IPS DF 6.9 (cell line): ENCODE data around the gene CAPN10.
A peak's percentile ranks its signal among the peaks of the same experiment; 100 is the strongest.

Source experiments
- DNase-seq: peaks from one replicate; pipeline ENCODE4 v3.0.0-alpha.2; 2013; ENCODE audit warnings: low read depth, low spot score
- H3K27ac ChIP-seq: one replicate; pipeline ENCODE4 v1.5.1; 2013; ENCODE audit warnings: low read length, control low read depth
- H3K27me3 ChIP-seq: 2 replicates; pipeline ENCODE4 v1.6.1; 2013; ENCODE audit warnings: mild to moderate bottlenecking, low read length; ENCODE audit not compliant: control insufficient read depth, insufficient read depth
- H3K36me3 ChIP-seq: 2 replicates; pipeline ENCODE4 v1.6.1; 2013; ENCODE audit warnings: low read length; ENCODE audit not compliant: control insufficient read depth, insufficient read depth
- H3K4me1 ChIP-seq: 2 replicates; pipeline ENCODE4 v1.6.1; 2013; ENCODE audit warnings: low read length; ENCODE audit not compliant: control insufficient read depth, insufficient read depth
- H3K4me3 ChIP-seq: 2 replicates; pipeline ENCODE4 v1.5.1; 2013; ENCODE audit warnings: mild to moderate bottlenecking, low read length
- H3K9me3 ChIP-seq: 2 replicates; pipeline ENCODE4 v1.6.1; 2013; ENCODE audit warnings: low read length, inconsistent platforms; ENCODE audit not compliant: control insufficient read depth, insufficient read depth
- WGBS: extraction: QIAGEN DNeasy Blood & Tissue Kit; methylation state at CpG from one replicate; pipeline ENCODE4 v1.1.7; 2013; ENCODE audit warnings: mixed read lengths, missing lambda C conversion rate; ENCODE audit not compliant: insufficient read length, insufficient coverage; 5-methylcytosine and 5-hydroxymethylcytosine counted together

CAPN10 gene

DNA sequence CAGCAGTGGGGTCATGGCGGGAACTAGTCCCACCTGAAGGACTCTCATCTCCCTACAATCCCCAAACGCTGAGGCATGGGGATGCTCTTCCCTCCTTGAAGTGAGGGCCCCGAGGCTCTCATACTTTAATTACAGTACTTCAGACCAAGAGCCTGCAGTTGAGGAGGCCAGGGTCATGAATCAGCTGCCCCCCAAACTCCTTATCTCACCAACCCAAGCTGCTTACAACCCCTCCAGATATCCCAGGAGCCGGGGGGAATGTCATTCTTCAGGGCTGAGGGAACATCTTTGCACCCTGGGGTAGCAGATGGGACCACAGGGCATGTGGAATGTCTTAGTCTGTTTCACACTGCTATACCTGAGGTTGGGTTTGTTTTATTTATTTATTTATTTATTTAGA is 2.8 kb upstream of the CAPN10 start:
- Histone ChIP-seq H3K27ac (no peak overlapping the region), H3K4me3 (no peak overlapping the region), H3K27me3 (no peaks in the 10 kb centered on the region), H3K4me1 (peaks cover 10% of the 10 kb centered on the region), H3K36me3 (no peaks in the 10 kb centered on the region), H3K9me3 (no peaks in the 10 kb centered on the region)
- no CpG with 5 or more reads among the region's 4 CpGs for WGBS
- DNase-seq = no peak

GRCh38 chr2:240584486-240585031 is 2.0 kb upstream of the CAPN10 start:
- H3K4me1 ChIP-seq = peaks cover 9% of the 10 kb centered on the region
- no peaks in the 10 kb centered on the region for H3K27me3 ChIP-seq
- no peaks in the 10 kb centered on the region for H3K9me3 ChIP-seq
- no peak for DNase-seq
- H3K27ac ChIP-seq = no peak overlapping the region
- H3K36me3 ChIP-seq = peaks cover 3% of the 10 kb centered on the region; the same call in 1 of the 2 replicates
- no CpG with 5 or more reads among the region's 4 CpGs for whole genome bisulfite sequencing
- H3K4me3 ChIP-seq = no peak overlapping the region

DNA sequence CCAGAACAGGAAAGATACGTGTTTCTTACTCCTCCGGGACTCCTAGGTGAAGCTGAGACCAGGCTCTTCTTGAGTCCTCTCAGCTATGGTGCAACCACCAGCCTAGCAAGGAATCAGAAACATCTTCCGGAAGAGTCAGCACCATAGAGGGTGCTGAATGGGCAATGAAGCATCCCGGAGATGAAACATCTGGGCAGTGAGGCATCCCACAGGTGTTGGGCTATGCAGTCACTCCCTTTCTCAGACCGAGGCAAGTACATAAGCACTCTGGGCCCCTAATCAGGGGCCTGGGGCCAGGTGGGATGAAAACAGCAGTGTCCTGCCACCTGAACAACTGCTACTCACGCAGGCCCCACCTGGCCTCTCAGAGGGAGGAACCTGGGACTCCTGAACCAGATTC is 1.4 kb upstream of the CAPN10 start:
- Histone ChIP-seq H3K4me1 (peaks cover 8% of the 10 kb centered on the region), H3K36me3 (peaks cover 3% of the 10 kb centered on the region; the same call in 1 of the 2 replicates), H3K4me3 (peak overlapping the region; percentile 96; the same call in 1 of the 2 replicates), H3K9me3 (no peaks in the 10 kb centered on the region), H3K27me3 (no peaks in the 10 kb centered on the region), H3K27ac (no peak overlapping the region)
- no CpG with 5 or more reads among the region's 6 CpGs for WGBS
- no peak for DNase-seq

- Histone ChIP-seq H3K27me3 (no peaks in the 10 kb centered on the region), H3K9me3 (no peaks in the 10 kb centered on the region), H3K4me1 (peaks cover 8% of the 10 kb centered on the region), H3K4me3 (peak overlapping the region; percentile 96), H3K36me3 (peaks cover 3% of the 10 kb centered on the region; the same call in 1 of the 2 replicates), H3K27ac (no peak overlapping the region)
- no CpG with 5 or more reads among the region's 20 CpGs for WGBS
- DNase-seq = no peak
These were observed 795 bp upstream of the CAPN10 start for GRCh38 chr2:240585681-240586197.

DNA sequence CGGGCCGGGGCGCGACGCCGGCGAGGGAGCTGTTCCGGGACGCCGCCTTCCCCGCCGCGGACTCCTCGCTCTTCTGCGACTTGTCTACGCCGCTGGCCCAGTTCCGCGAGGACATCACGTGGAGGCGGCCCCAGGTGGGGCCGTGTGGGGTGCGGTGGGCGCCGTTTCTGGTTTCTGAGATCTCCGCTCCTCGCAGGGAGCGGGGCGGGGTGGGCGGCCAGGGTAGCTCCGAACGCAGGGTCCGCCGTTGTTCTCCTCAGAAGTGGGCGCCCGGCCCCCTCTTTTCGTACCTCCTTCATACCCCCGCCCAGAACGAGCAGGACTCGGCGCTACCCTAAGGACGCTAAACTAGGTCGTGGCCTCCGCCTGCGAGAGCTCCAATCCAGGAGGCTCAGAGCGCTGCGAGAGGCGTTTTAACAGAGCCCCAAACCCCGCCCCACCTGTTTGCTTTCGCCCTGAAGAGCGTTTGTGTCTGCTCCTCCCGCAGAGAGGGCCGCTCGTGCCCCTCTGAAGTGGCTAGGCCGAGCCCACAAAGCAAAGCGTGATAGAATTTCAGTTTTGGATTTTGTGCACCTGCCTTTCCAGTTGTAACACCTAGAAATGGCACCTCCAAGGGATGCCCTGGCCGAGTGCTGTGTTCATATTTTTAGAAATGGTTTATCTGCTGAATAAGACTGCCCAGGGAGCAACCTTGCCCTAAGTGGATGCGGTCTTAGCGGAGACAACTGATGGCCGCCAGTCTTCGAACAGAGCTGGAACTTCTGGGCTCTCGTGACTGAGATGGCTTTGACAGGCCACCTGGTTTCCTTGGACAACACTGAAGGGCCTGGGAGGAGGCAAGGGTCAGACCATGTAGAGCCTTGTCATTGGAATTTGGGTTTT is 626 bp downstream of the CAPN10 start:
- H3K9me3 ChIP-seq = no peaks in the 10 kb centered on the region
- H3K36me3 ChIP-seq = peaks cover 7% of the 10 kb centered on the region
- no peak for DNase-seq
- no CpG with 5 or more reads among the region's 62 CpGs for WGBS
- H3K4me1 ChIP-seq = peaks cover 8% of the 10 kb centered on the region
- peak overlapping the region; percentile 96; the same call in 1 of the 2 replicates for H3K4me3 ChIP-seq
- no peaks in the 10 kb centered on the region for H3K27me3 ChIP-seq
- H3K27ac ChIP-seq = no peak overlapping the region

GRCh38 chr2:240588006-240588655 is 1.6 kb downstream of the CAPN10 start:
- no peak for DNase-seq
- peaks cover 7% of the 10 kb centered on the region for H3K36me3 ChIP-seq
- WGBS = no CpG with 5 or more reads among the region's 10 CpGs
- peaks cover 8% of the 10 kb centered on the region for H3K4me1 ChIP-seq
- H3K4me3 ChIP-seq = no peak overlapping the region; the same call in 1 of the 2 replicates
- no peak overlapping the region for H3K27ac ChIP-seq
- no peaks in the 10 kb centered on the region for H3K27me3 ChIP-seq
- H3K9me3 ChIP-seq = no peaks in the 10 kb centered on the region

- Histone ChIP-seq H3K9me3 (no peaks in the 10 kb centered on the region), H3K27ac (no peak overlapping the region), H3K27me3 (no peaks in the 10 kb centered on the region), H3K36me3 (peaks cover 11% of the 10 kb centered on the region), H3K4me3 (no peak overlapping the region), H3K4me1 (peaks cover 8% of the 10 kb centered on the region)
- 100% methylated on average over 1 of the region's 4 CpGs for WGBS
- no peak for DNase-seq
These were observed 2.1 kb downstream of the CAPN10 start for GRCh38 chr2:240588669-240589068.

DNA sequence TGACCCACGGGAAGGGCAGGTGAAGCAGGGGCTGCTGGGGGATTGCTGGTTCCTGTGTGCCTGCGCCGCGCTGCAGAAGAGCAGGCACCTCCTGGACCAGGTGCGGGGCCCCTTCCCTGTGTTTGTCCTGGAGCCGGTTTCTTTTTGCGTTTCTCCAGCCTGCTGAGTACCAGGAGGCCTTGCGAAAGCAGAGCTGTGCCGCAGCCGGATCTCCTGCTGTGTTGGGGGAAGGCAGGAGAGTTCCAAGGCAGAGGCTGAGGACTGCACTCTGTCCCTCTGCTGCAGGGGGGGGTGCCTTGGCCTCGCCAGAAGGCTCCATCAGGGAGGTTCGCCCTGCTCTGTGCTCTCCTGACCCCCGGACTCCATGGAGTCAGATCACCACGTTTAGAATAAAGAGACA is 2.8 kb downstream of the CAPN10 start:
- DNase-seq = no peak
- Histone ChIP-seq H3K4me3 (no peak overlapping the region), H3K9me3 (no peaks in the 10 kb centered on the region), H3K27me3 (no peaks in the 10 kb centered on the region), H3K4me1 (peaks cover 8% of the 10 kb centered on the region), H3K27ac (no peak overlapping the region), H3K36me3 (peaks cover 12% of the 10 kb centered on the region)
- no CpG with 5 or more reads among the region's 14 CpGs for WGBS

GRCh38 chr2:240589850-240590525 is 3.5 kb downstream of the CAPN10 start:
- Histone ChIP-seq H3K27ac (no peak overlapping the region), H3K9me3 (no peaks in the 10 kb centered on the region), H3K4me1 (peaks cover 7% of the 10 kb centered on the region), H3K4me3 (no peak overlapping the region), H3K27me3 (no peaks in the 10 kb centered on the region), H3K36me3 (peaks cover 12% of the 10 kb centered on the region)
- WGBS = no CpG with 5 or more reads among the region's 16 CpGs
- DNase-seq = no peak

DNA sequence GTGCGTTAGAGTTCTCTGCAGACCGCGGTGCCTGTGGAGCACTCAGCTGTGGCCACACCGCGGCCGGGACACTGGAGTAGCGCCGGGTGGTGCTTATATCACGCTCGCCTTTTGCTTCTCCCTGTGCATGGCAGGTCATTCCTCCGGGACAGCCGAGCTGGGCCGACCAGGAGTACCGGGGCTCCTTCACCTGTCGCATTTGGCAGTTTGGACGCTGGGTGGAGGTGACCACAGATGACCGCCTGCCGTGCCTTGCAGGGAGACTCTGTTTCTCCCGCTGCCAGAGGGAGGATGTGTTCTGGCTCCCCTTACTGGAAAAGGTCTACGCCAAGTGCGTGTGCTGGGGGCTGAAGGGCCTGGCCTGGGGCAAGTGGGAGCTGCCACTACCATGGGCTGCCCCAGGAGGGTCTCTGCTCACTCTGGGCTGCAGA is 4.2 kb downstream of the CAPN10 start:
- Histone ChIP-seq H3K36me3 (peaks cover 12% of the 10 kb centered on the region), H3K27me3 (no peaks in the 10 kb centered on the region), H3K27ac (no peak overlapping the region), H3K4me1 (peaks cover 3% of the 10 kb centered on the region; the same call in 1 of the 2 replicates), H3K9me3 (no peaks in the 10 kb centered on the region), H3K4me3 (no peak overlapping the region)
- no CpG with 5 or more reads among the region's 21 CpGs for WGBS
- no peak for DNase-seq
